M059J (cell line): ENCODE measurements around the gene CDH22. TPM values are rescaled to one million over a fixed set of nuclear protein-coding genes. Genes with fewer than 3 reads are reported as not detected.

Experiments used
- DNase-seq: peaks from one replicate; pipeline ENCODE4 v3.0.0-alpha.2; 2012; ENCODE audit warnings: low read depth
- total RNA-seq: library from RNA; depleted of rRNA; stranded (reverse); fragments of >200 nt; shearing (Covaris generic); gene quantifications from 2 replicates; pipeline ENCODE4 v1.2.3, GENCODE V29; 2014

CDH22 gene
- total RNA-seq, 1 experiment from 2014 or later: not detected

DNA sequence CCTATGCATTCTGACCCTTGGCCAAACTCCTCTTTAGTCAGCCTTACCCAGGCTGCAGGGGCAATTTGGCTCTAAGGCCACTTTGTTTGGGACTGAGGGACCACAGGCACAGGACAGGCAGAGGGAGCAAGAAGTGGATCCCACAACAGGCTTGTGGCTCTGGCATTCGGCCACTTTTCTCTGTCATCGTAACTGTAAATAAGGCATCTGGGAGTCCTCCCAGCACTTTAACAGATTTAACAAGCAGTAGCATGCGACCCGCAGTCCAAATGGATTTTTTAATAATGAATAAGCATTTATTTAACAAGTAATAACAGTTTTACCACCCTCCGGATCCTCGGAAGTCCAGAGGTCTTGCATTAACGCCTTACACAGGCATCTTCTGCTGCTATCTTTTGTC, 16.1 kb upstream of the CDH22 start:
- DNase-seq: peak; percentile 49

DNA sequence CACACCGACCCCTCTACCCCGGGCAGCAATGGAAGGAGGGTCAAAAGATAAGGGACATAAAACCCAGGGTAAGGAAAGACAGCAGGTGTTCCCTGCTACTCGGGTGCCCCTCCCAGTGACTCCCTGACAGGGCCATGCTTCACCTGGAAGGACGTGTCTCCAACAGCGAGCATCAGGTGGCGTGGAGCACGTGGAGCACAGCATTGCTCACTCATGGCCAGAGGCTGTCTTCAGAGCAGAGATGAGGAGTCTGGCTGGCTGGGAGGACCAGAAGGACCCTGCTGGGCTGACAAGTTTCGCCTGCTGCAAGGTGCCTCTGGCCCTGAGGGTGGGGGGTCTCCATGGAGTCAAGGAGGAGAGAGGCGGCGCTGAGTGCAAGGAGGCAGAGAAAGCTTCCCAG, 15.3 kb upstream of the CDH22 start:
- no peak for DNase-seq

GRCh38 chr20:46322641-46323040, 14.3 kb upstream of the CDH22 start:
- DNase-seq: no peak

DNA sequence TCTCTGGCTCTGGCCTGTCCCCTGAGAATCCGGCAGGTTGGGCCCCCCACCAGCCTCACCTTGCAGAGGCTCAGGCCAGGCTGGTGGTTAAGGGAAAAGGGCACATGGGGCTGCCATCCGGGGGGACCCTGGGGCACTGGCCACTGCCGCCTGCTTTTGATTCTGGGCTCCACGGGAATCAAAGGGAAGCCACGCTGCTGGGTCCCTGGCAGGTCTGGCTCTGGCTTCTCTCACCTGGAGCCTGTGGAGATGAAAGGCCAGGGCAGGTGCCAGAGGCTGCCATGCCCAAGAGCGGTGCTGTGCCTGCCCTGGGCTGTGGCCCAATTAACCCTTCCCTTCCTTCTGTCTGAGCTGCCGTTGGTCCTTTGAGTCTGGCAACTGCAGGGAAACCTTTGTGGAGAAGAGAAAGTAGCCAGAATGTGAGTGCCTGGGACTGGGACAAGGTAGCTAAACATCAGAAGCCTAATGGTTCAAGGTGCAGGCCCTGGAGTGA, 9.4 kb upstream of the CDH22 start:
- no peak for DNase-seq

GRCh38 chr20:46316984-46317684, 8.8 kb upstream of the CDH22 start:
- no peak for DNase-seq

DNA sequence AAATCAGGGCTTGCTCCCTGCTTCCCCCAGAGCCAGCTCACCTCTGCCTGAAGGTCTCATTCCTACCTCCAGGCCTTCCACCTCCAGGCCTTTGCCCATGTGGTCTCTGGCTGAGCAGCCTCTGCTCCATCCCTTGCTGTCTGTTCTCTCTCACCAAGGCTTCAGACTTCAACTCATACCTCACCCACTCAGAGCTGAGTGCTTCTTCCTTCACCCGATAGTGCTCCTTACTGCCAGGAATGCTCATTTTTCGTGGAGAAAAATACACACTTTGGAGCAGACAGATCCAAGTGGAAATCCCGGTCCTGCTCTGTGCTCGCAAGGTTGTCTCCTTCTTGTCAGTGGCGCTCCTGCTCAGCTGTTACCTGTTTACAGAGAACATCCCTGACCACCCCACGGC, 7.0 kb upstream of the CDH22 start:
- no peak for DNase-seq

GRCh38 chr20:46312945-46313861, 4.9 kb upstream of the CDH22 start:
- DNase-seq: no peak

GRCh38 chr20:46312075-46312944, 4.0 kb upstream of the CDH22 start:
- no peak for DNase-seq

GRCh38 chr20:46311719-46312074, 3.4 kb upstream of the CDH22 start:
- DNase-seq: no peak

DNA sequence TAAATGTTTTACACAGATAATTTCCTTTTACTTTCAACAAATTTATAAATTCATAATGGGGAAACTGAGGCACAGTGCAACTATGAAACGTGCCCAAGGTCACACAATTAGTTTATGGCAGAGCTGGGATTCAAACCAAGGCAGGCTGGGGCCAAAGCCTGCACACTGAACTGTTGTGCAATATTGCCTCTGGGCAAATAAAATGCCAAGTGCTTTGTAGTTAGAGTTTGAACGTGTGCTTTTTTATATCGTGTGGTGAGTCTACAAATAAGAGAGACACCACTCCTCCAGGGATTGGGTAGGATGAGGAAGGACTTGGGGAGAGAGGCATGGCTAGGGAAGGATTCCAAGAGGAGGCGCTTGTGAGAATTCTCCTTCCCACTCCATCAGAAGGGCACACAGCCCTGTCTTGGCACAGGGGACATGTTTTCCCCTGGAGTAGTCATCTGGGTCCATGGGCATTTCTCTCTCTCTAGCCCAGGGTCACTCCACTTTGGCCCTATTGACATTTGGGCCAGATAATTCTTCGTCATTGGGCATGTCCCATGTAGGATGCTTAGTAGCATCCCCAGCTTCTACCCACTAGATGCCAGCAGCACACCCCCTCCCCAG, 2.8 kb upstream of the CDH22 start:
- peak; percentile 74 for DNase-seq

DNA sequence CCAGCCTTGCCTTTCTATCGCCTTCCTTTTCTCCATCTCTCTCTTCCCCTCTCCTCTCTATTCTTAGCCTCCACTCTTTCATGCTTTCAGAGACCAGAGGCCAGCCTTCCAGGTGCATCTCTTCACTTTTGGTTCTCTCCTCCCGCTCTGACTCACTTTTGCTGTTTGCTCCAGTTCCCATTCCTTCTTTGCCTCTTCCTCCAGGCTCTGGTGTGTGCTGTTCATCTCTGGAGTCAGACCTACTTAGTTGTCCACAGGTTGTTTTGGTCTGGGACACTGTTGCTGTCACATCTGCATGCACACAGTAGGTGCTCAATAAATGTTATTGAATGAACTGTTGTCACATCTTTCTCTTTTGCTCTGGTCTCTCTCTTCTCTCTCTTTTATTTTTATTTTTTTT, 1.6 kb upstream of the CDH22 start:
- DNase-seq: no peak

DNA sequence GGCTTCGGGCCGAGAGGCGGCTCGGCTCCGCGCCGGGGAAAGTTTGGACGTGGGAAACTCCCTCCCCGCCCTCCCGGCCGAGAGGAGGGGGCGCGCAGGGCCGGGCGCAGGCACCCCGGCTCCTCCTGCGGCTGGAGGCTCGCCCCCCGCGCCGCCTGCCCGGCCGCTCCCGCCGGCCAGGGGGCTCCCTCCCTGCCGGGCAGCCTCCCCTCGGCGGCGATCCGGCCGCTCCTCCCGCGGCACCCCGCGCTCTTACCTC, 370 bp downstream of the CDH22 start:
- DNase-seq: no peak

- peak; percentile 54 for DNase-seq
Measured at GRCh38 chr20:46307139-46307998, 929 bp downstream of the CDH22 start.

GRCh38 chr20:46306743-46307138, 1.6 kb downstream of the CDH22 start:
- DNase-seq: no peak

DNA sequence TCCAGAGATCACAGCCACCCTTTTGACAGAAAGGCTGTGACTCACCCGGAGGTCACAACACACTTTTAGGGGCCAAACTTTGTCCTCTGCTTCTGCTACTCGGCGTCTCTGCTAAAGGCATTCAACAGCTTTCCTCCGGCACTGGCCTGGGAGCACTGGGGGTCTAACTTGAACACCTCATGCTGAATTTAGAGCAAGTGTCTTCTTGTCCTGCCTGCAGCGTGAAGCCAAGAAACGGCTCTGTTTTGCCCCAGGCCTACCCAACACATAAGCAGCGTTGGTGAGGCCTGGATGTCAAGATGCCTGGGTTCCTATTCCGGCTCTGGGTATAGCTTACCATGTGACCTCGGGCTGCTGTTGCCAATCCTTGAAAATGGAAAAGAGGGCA, 2.3 kb downstream of the CDH22 start:
- DNase-seq: no peak

- no peak for DNase-seq
Measured at GRCh38 chr20:46305331-46305972, 2.8 kb downstream of the CDH22 start.

DNA sequence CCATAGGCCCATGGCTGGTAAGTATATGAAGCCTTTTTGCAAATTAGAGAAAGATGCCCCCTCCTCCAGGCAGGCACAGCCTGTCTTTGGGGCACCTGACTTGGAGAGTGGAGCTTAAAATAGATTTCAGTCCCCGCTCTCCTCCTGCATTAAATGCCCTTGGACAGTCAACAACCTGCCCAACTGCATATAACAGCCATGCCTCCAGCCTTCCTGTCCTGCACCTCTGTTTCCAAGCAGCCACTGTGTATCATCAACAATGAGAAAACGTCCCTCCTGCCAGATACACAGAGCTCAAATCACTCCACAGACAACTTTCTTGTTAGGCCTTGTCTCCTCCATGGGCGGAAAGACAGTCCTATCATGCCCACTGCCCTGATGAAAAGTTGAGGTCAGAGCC, 3.4 kb downstream of the CDH22 start:
- no peak for DNase-seq

DNA sequence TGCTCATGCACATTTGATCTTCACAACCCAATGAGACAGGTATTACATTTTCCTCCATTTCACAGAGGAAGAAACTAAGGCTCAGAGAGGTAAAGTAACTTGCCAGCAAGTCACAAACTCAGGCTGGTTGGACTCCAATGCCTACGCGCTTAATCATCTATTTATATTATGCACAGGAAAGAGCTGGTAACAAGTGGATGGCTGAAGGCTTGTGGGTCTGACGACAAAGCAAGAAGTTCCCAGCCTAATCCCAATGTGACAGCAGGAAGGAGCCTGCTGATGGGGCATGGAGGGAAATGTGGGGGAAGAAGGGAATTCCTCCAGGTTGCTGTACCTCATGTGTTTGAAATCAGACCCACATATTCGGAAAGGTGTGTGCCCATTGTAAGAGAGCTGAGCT, 3.9 kb downstream of the CDH22 start:
- DNase-seq: peak; percentile 78

- DNase-seq: no peak
Measured at GRCh38 chr20:46303176-46303956, 4.9 kb downstream of the CDH22 start.

DNA sequence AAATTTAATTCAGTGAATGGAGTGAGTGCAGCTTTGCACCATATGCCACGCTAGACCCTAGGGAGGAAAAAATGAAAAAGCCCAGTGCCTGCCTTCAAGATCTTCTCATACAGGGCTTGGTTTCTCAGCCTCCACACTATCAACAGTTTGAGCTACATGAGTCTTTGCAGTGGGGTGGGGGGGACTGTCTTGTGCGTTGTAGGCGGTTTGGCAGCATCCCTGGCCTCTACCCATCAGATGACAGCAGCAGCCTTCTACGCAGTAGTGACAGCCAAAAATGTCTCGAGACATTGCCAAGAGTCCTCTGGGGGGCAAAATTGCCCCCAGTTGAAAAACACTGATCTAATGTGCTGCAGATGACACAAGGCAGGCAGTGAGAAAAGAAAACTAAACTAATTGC, 6.2 kb downstream of the CDH22 start:
- no peak for DNase-seq
